PC-9 (cell line): Measurements from ENCODE around the gene PRSS2. TPM values are rescaled to one million over a fixed set of nuclear protein-coding genes. Genes with fewer than 3 reads are reported as not detected.

Source experiments
- BruUV-seq: library from RNA; stranded (reverse); fragments of 400-500 nt; replicated peaks from 2 replicates; lab custom pipeline; 2021; lab: Mats Ljungman, UMichigan
- CTCF ChIA-PET: fragments of 300-600 bp; sonication (Branson Sonifier 250); formaldehyde crosslinking; loops from one replicate; lab custom pipeline; 2022; ENCODE audit warnings: antibody characterized with exemption; lab: Charles Lee
- POLR2A ChIA-PET: fragments of 300-600 bp; sonication (Branson Sonifier 250); formaldehyde crosslinking; loops from one replicate; lab custom pipeline; 2022; ENCODE audit warnings: antibody characterized with exemption; ENCODE audit not compliant: unreplicated experiment; lab: Charles Lee
- DNase-seq, 2 experiments: peaks; one replicate each; pipeline versions ENCODE4 v3.0.0 to v3.0.0-alpha.2; 2015 to 2022; ENCODE audit warnings: mixed read lengths in 1 of 2
- H2AFZ ChIP-seq: fragments of 200-600 bp; sonication (generic); 2 replicates; pipeline ENCODE4 v1.8.1; 2017; ENCODE audit warnings: antibody characterized with exemption
- H3F3A ChIP-seq: fragments of 200-600 bp; sonication (generic); 2 replicates; pipeline ENCODE4 v1.8.1; 2017; ENCODE audit warnings: antibody characterized with exemption, mild to moderate bottlenecking, low read depth; ENCODE audit not compliant: insufficient read depth
- H3K27ac ChIP-seq: fragments of 200-600 bp; sonication (generic); 2 replicates; pipeline ENCODE4 v1.6.1; 2016; ENCODE audit warnings: mixed run types
- H3K27me3 ChIP-seq: fragments of 200-600 bp; sonication (generic); 2 replicates; pipeline ENCODE4 v1.6.1; 2016; ENCODE audit warnings: low read depth, mixed run types; ENCODE audit not compliant: insufficient read depth
- H3K36me3 ChIP-seq: fragments of 200-600 bp; sonication (generic); 2 replicates; pipeline ENCODE4 v1.6.1; 2016; ENCODE audit warnings: low read depth, mixed run types
- H3K4me1 ChIP-seq: fragments of 200-600 bp; sonication (generic); replicated peaks from 2 replicates; pipeline ENCODE4 v1.6.1; 2016; ENCODE audit warnings: mixed run types; ENCODE audit not compliant: insufficient read depth
- H3K4me2 ChIP-seq: fragments of 200-600 bp; sonication (generic); 2 replicates; pipeline ENCODE4 v1.6.1; 2017; ENCODE audit warnings: mixed run types
- H3K4me3 ChIP-seq: fragments of 200-600 bp; sonication (generic); 2 replicates; pipeline ENCODE4 v1.6.1; 2016; ENCODE audit warnings: mixed run types
- H3K79me2 ChIP-seq: fragments of 200-600 bp; sonication (generic); 2 replicates; pipeline ENCODE4 v1.6.1; 2017; ENCODE audit warnings: low read depth, mixed run types
- H3K9me2 ChIP-seq: fragments of 200-600 bp; sonication (generic); 2 replicates; pipeline ENCODE4 v1.8.1; 2017; ENCODE audit warnings: mild to moderate bottlenecking; ENCODE audit not compliant: insufficient read depth
- H3K9me3 ChIP-seq: fragments of 200-600 bp; sonication (generic); 2 replicates; pipeline ENCODE4 v1.8.1; 2016; ENCODE audit warnings: low read depth; ENCODE audit not compliant: insufficient read depth
- H4K20me1 ChIP-seq: fragments of 200-600 bp; sonication (generic); 2 replicates; pipeline ENCODE4 v1.8.1; 2017; ENCODE audit not compliant: insufficient read depth
- CTCF ChIP-seq: fragments of 200-600 bp; sonication (generic); conservative IDR thresholded peaks from 2 replicates; pipeline ENCODE4 v1.6.1; 2017; ENCODE audit warnings: mixed run types, antibody characterized with exemption, mild to moderate bottlenecking, moderate library complexity
- EZH2 ChIP-seq: fragments of 200-600 bp; sonication (generic); IDR thresholded peaks from 2 replicates; pipeline ENCODE4 v1.8.0; 2017; ENCODE audit warnings: antibody characterized with exemption, low read depth
- intact Hi-C: fragments of 100-400 bp; cut with micrococcal nuclease; formaldehyde crosslinking; loops from one replicate; pipeline ENCODE4 v1.10.0; 2022; ENCODE audit not compliant: unreplicated experiment
- total RNA-seq: library from RNA; stranded (reverse); gene quantifications from 2 replicates; pipeline ENCODE4 v1.2.3, GENCODE V29; 2021

The PRSS2 gene
- total RNA-seq, 1 experiment from 2014 or later, result not detected

- Histone ChIP-seq H3F3A (peaks cover 18% of the 10 kb centered on the region; the same call in 1 of the 2 replicates), H3K9me3 (no peaks in the 10 kb centered on the region; the same call in 1 of the 2 replicates), H3K27me3 (no peaks in the 10 kb centered on the region), H2AFZ (no peak overlapping the region), H3K4me2 (no peak overlapping the region), H3K9me2 (no peaks in the 10 kb centered on the region), H3K36me3 (no peaks in the 10 kb centered on the region), H3K27ac (no peak overlapping the region), H4K20me1 (no peaks in the 10 kb centered on the region), H3K4me1 (peaks cover 41% of the 10 kb centered on the region), H3K4me3 (no peak overlapping the region), H3K79me2 (peaks cover 15% of the 10 kb centered on the region)
- TF ChIP-seq EZH2 (no peak), CTCF (no peak)
- POLR2A ChIA-PET, result no interaction called here
- intact Hi-C loops, result no loop called here
- no peak for DNase-seq
- CTCF ChIA-PET, result interaction anchor here (0.7 to 1.2 kb wide), 3 partner anchors 9 to 416 kb away, joined by 3 read pairs; no protein-coding TSS in a partner anchor
- BruUV-seq, result no TSS peak
Measured at GRCh38 chr7:142792129-142792528, 21.4 kb downstream of the PRSS2 start.

GRCh38 chr7:142792593-142792992 is 21.8 kb downstream of the PRSS2 start:
- H4K20me1 ChIP-seq, result no peaks in the 10 kb centered on the region
- ChIA-PET POLR2A (interaction anchor here (0.6 to 1.0 kb wide), 2 partner anchors 17 to 463 kb away, joined by 3 read pairs; no protein-coding TSS in a partner anchor), CTCF (interaction anchor here (0.6 to 1.2 kb wide), 4 partner anchors 9 to 432 kb away, joined by 3 read pairs; no protein-coding TSS in a partner anchor)
- no peaks in the 10 kb centered on the region for H3K27me3 ChIP-seq
- no peaks in the 10 kb centered on the region for H3K9me2 ChIP-seq
- H3K79me2 ChIP-seq, result peaks cover 19% of the 10 kb centered on the region
- no peaks in the 10 kb centered on the region; the same call in 1 of the 2 replicates for H3K9me3 ChIP-seq
- intact Hi-C loops, result no loop called here
- TF ChIP-seq CTCF (no peak), EZH2 (no peak)
- no peaks in the 10 kb centered on the region for H3K36me3 ChIP-seq
- no peak overlapping the region for H3K27ac ChIP-seq
- H3F3A ChIP-seq, result peaks cover 18% of the 10 kb centered on the region; the same call in 1 of the 2 replicates
- peak in 1 of 2 experiments; percentile 32 for DNase-seq
- H3K4me1 ChIP-seq, result peaks cover 41% of the 10 kb centered on the region
- BruUV-seq, result no TSS peak
- H3K4me3 ChIP-seq, result no peak overlapping the region
- 0 out of 2 replicates have a peak overlapping the region, but pooled peaks have one; percentile 11 for H3K4me2 ChIP-seq
- H2AFZ ChIP-seq, result no peak overlapping the region

GRCh38 chr7:142793156-142793555 is 22.4 kb downstream of the PRSS2 start:
- POLR2A ChIA-PET, result interaction anchor here (0.6 to 1.0 kb wide), 3 partner anchors 17 to 463 kb away, joined by 3 read pairs; no protein-coding TSS in a partner anchor
- Histone ChIP-seq H3K36me3 (no peaks in the 10 kb centered on the region), H3F3A (peaks cover 18% of the 10 kb centered on the region; the same call in 1 of the 2 replicates), H3K4me1 (peaks cover 43% of the 10 kb centered on the region), H2AFZ (no peak overlapping the region), H3K27ac (no peak overlapping the region), H3K4me2 (peak overlapping the region; percentile 11; the same call in 1 of the 2 replicates), H3K79me2 (peaks cover 25% of the 10 kb centered on the region), H3K9me3 (no peaks in the 10 kb centered on the region; the same call in 1 of the 2 replicates), H3K27me3 (no peaks in the 10 kb centered on the region), H3K4me3 (no peak overlapping the region), H3K9me2 (no peaks in the 10 kb centered on the region), H4K20me1 (no peaks in the 10 kb centered on the region)
- CTCF ChIA-PET, result interaction anchor here (0.6 to 1.2 kb wide), 5 partner anchors 10 to 470 kb away, joined by 3 to 4 read pairs (median 3); no protein-coding TSS in a partner anchor
- BruUV-seq, result no TSS peak
- intact Hi-C loops, result no loop called here
- peak; percentile 25 to 77 for DNase-seq
- TF ChIP-seq CTCF (no peak), EZH2 (no peak)
